Measurements from ENCODE around the gene SLC25A2. TPM values are rescaled to one million over a fixed set of nuclear protein-coding genes. Genes with fewer than 3 reads are reported as not detected.

Gene SLC25A2
- total RNA-seq, 1 experiment from 2014 or later: 0.33 TPM

GRCh38 chr5:141298376-141298775, 5.5 kb downstream of the SLC25A2 start:
- H3K27ac ChIP-seq: no peak overlapping the region
- intact Hi-C loops (cut with micrococcal nuclease; ENCODE audit: unreplicated experiment): no loop called here
- no peaks in the 10 kb centered on the region for H3F3A ChIP-seq (ENCODE audit: insufficient read depth, low read depth)
- no peak overlapping the region for H3K4me2 ChIP-seq
- no peaks in the 10 kb centered on the region for H3K4me1 ChIP-seq (replicated peaks; ENCODE audit: insufficient read depth)
- TF ChIP-seq EZH2 (IDR thresholded peaks at IDR 0.05; ENCODE audit: low read depth) (no peak), CTCF (conservative IDR thresholded peaks at IDR 0.05) (no peak)
- no peaks in the 10 kb centered on the region for H3K9me2 ChIP-seq (ENCODE audit: insufficient read depth)
- DNase-seq: no peak
- BruUV-seq (replicated peaks): no TSS peak
- H2AFZ ChIP-seq: no peak overlapping the region
- H3K36me3 ChIP-seq (ENCODE audit: low read depth): no peaks in the 10 kb centered on the region
- ChIA-PET CTCF (no interaction called here), POLR2A (ENCODE audit: unreplicated experiment) (no interaction called here)
- no peaks in the 10 kb centered on the region for H3K27me3 ChIP-seq (ENCODE audit: insufficient read depth, low read depth)
- H3K4me3 ChIP-seq: no peak overlapping the region
- no peaks in the 10 kb centered on the region for H4K20me1 ChIP-seq (ENCODE audit: insufficient read depth)
- no peaks in the 10 kb centered on the region for H3K79me2 ChIP-seq (ENCODE audit: low read depth)
- no peaks in the 10 kb centered on the region for H3K9me3 ChIP-seq (ENCODE audit: insufficient read depth, low read depth)

- H3K36me3 ChIP-seq (ENCODE audit: low read depth): no peaks in the 10 kb centered on the region
- no peaks in the 10 kb centered on the region for H3F3A ChIP-seq (ENCODE audit: insufficient read depth, low read depth)
- no peak overlapping the region for H3K27ac ChIP-seq
- no peak overlapping the region for H3K4me3 ChIP-seq
- no peak overlapping the region for H2AFZ ChIP-seq
- H3K9me2 ChIP-seq (ENCODE audit: insufficient read depth): no peaks in the 10 kb centered on the region
- peaks cover 11% of the 10 kb centered on the region; the same call in 1 of the 2 replicates for H3K9me3 ChIP-seq (ENCODE audit: insufficient read depth, low read depth)
- H3K27me3 ChIP-seq (ENCODE audit: insufficient read depth, low read depth): no peaks in the 10 kb centered on the region
- no peak for DNase-seq
- no peaks in the 10 kb centered on the region for H3K4me1 ChIP-seq (replicated peaks; ENCODE audit: insufficient read depth)
- no peak overlapping the region for H3K4me2 ChIP-seq
- H3K79me2 ChIP-seq (ENCODE audit: low read depth): no peaks in the 10 kb centered on the region
- H4K20me1 ChIP-seq (ENCODE audit: insufficient read depth): no peaks in the 10 kb centered on the region
- TF ChIP-seq EZH2 (IDR thresholded peaks at IDR 0.05; ENCODE audit: low read depth) (no peak), CTCF (conservative IDR thresholded peaks at IDR 0.05) (no peak)
- intact Hi-C loops (cut with micrococcal nuclease; ENCODE audit: unreplicated experiment): no loop called here
- ChIA-PET POLR2A (ENCODE audit: unreplicated experiment) (no interaction called here), CTCF (no interaction called here)
- BruUV-seq (replicated peaks): no TSS peak
These were observed 30.9 kb downstream of the SLC25A2 start for GRCh38 chr5:141272906-141273305.

- POLR2A ChIA-PET (ENCODE audit: unreplicated experiment): no interaction called here
- no peak for DNase-seq
- intact Hi-C loops (cut with micrococcal nuclease; ENCODE audit: unreplicated experiment): no loop called here
- Histone ChIP-seq H3K79me2 (ENCODE audit: low read depth) (no peaks in the 10 kb centered on the region), H3K9me3 (ENCODE audit: insufficient read depth, low read depth) (peaks cover 17% of the 10 kb centered on the region; the same call in 1 of the 2 replicates), H3K4me2 (no peak overlapping the region), H3F3A (ENCODE audit: insufficient read depth, low read depth) (no peaks in the 10 kb centered on the region), H3K4me3 (no peak overlapping the region), H3K9me2 (ENCODE audit: insufficient read depth) (no peaks in the 10 kb centered on the region), H3K27ac (no peak overlapping the region), H3K36me3 (ENCODE audit: low read depth) (no peaks in the 10 kb centered on the region), H2AFZ (no peak overlapping the region), H3K4me1 (replicated peaks; ENCODE audit: insufficient read depth) (no peaks in the 10 kb centered on the region), H3K27me3 (ENCODE audit: insufficient read depth, low read depth) (no peaks in the 10 kb centered on the region), H4K20me1 (ENCODE audit: insufficient read depth) (no peaks in the 10 kb centered on the region)
- CTCF ChIA-PET: no interaction called here
- no TSS peak for BruUV-seq (replicated peaks)
- TF ChIP-seq EZH2 (IDR thresholded peaks at IDR 0.05; ENCODE audit: low read depth): no peak
- TF ChIP-seq CTCF (conservative IDR thresholded peaks at IDR 0.05): no peak
These were observed 34.7 kb downstream of the SLC25A2 start for GRCh38 chr5:141269195-141269594.

Data from PC-9 (cell line).